Raji (cell line): ENCODE data around the gene ACAP3.

ENCODE experiments used
- POLR2A ChIP-seq: IDR thresholded peaks from 2 replicates; pipeline ENCODE4 v1.6.1; 2011; ENCODE audit warnings: low read depth, low read length, control low read depth; ENCODE audit not compliant: insufficient read depth

The ACAP3 gene

GRCh38 chr1:1307923-1308755 lies at the start of gene ACAP3, which contains the start of gene PUSL1:
Gene ACAP3 (minus strand): TSS chr1:1307930. CDS start chr1:1307815, 115 bp downstream.
Gene PUSL1 (plus strand): TSS chr1:1308597. CDS start chr1:1308644, 47 bp downstream.
- peak; percentile 79 for TF ChIP-seq POLR2A

- TF ChIP-seq POLR2A: peak; percentile 8; the same call in 1 of the 2 replicates
These were observed 49.2 kb upstream of the ACAP3 start for GRCh38 chr1:1356796-1357401.

- TF ChIP-seq POLR2A: no peak
These were observed 48.6 kb upstream of the ACAP3 start for GRCh38 chr1:1356166-1356795.

GRCh38 chr1:1355416-1355815 lies 47.7 kb upstream of the ACAP3 start:
- no peak for TF ChIP-seq POLR2A

- peak; percentile 44; the same call in 1 of the 2 replicates for TF ChIP-seq POLR2A
These were observed 46.8 kb upstream of the ACAP3 start for GRCh38 chr1:1354271-1355247.

- peak; percentile 44; the same call in 1 of the 2 replicates for TF ChIP-seq POLR2A
These were observed 45.8 kb upstream of the ACAP3 start for GRCh38 chr1:1353389-1354151.

- peak; percentile 62 for TF ChIP-seq POLR2A
These were observed 45.2 kb upstream of the ACAP3 start for GRCh38 chr1:1352786-1353388.

- 0 out of 2 replicates have a peak, but pooled peaks have one; percentile 42 for TF ChIP-seq POLR2A
These were observed 44.0 kb upstream of the ACAP3 start for GRCh38 chr1:1351511-1352427.

GRCh38 chr1:1349256-1350012 lies 41.7 kb upstream of the ACAP3 start, which contains the start of gene DVL1:
Gene DVL1 (minus strand): TSS chr1:1349418. CDS start chr1:1349065, 353 bp downstream.
- TF ChIP-seq POLR2A: peak; percentile 81

- peak; percentile 18; the same call in 1 of the 2 replicates for TF ChIP-seq POLR2A
These were observed 40.9 kb upstream of the ACAP3 start for GRCh38 chr1:1348420-1349255.
